Progenitor cell of endocrine pancreas (in vitro differentiated cells): Measurements from ENCODE around the gene NLK. TPM values are rescaled to one million over a fixed set of nuclear protein-coding genes. Genes with fewer than 3 reads are reported as not detected.
"Not testable (repeated sequence)": the region's sequence is repeated elsewhere in the genome, so short reads cannot be mapped to it uniquely, and the experiment has no call there.

Source experiments
- DNase-seq: peaks from one replicate; pipeline ENCODE4 v3.0.0; 2021; ENCODE audit warnings: low spot score; ENCODE audit not compliant: unreplicated experiment
- H3K27ac Mint-ChIP-seq: 2 replicates; pipeline ENCODE4 v1.8.0; 2021; ENCODE audit warnings: mild to moderate bottlenecking, moderate library complexity, mixed read lengths
- H3K27me3 Mint-ChIP-seq: 2 replicates; pipeline ENCODE4 v1.8.0; 2021; ENCODE audit warnings: mixed read lengths
- H3K36me3 Mint-ChIP-seq: 2 replicates; pipeline ENCODE4 v1.8.0; 2022; ENCODE audit warnings: mixed read lengths; ENCODE audit not compliant: insufficient read depth
- H3K4me1 Mint-ChIP-seq: 2 replicates; pipeline ENCODE4 v1.8.0; 2021; ENCODE audit warnings: low read depth, mixed read lengths
- H3K4me3 Mint-ChIP-seq: 2 replicates; pipeline ENCODE4 v1.8.0; 2021; ENCODE audit warnings: low read depth, mild to moderate bottlenecking, moderate library complexity, mixed read lengths
- H3K9me3 Mint-ChIP-seq: 2 replicates; pipeline ENCODE4 v1.8.0; 2021; ENCODE audit warnings: low read depth, mixed read lengths
- total RNA-seq: library from RNA; stranded (reverse); gene quantifications from 2 replicates; pipeline ENCODE4 v1.2.1, GENCODE V29; 2021
- TF ChIP-seq, protein P1 (sequence below): fragments of 200-600 bp; sonication (generic); IDR thresholded peaks from one replicate; pipeline ENCODE4 v1.5.0; 2021; ENCODE audit warnings: antibody characterized with exemption, mild to moderate bottlenecking; ENCODE audit not compliant: unreplicated experiment

Gene NLK
- total RNA-seq, 1 donor from 2014 or later = 38.9 TPM

DNA sequence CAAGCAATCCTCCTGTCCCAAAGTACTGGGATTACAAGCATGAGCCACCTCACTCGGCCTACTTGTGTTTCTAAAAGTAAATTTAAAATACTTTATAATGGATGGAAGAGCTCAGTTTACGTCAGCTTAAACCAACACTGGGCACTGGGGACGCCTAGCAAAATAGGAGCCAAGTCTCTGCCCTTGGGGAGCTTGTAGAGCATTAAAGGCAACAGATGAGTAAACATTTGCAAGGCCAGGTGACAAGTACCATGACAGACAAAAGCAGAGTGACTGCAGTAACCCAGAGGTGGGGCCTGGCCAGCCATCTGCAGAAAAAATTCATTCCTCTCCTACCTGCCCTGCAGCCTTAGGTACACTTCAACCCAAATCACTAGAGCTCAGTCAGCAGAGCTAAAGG, 12.1 kb upstream of the NLK start:
- TF ChIP-seq, protein P1, sequence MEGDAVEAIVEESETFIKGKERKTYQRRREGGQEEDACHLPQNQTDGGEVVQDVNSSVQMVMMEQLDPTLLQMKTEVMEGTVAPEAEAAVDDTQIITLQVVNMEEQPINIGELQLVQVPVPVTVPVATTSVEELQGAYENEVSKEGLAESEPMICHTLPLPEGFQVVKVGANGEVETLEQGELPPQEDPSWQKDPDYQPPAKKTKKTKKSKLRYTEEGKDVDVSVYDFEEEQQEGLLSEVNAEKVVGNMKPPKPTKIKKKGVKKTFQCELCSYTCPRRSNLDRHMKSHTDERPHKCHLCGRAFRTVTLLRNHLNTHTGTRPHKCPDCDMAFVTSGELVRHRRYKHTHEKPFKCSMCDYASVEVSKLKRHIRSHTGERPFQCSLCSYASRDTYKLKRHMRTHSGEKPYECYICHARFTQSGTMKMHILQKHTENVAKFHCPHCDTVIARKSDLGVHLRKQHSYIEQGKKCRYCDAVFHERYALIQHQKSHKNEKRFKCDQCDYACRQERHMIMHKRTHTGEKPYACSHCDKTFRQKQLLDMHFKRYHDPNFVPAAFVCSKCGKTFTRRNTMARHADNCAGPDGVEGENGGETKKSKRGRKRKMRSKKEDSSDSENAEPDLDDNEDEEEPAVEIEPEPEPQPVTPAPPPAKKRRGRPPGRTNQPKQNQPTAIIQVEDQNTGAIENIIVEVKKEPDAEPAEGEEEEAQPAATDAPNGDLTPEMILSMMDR = no peak

DNA sequence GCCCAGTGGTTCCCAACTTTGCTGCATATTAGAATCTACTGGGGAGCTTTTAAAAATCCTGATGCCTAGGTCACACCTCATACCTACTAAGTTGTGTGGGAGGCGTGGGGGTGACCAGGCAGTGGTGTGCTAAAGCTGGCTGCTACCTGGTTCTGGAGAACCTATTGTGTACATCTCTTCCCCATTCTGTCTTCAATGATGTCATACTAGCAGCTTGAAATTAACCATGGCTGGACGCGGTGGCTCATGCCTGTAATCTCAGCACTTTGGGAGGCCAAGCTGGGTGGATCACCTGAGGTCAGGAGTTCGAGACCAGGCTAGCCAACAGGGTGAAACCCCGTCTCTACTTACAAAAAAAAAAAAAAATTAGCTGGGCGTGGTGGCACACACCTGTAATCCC, 11.3 kb upstream of the NLK start:
- Mint-ChIP-seq H3K36me3 (no peaks in the 10 kb centered on the region), H3K4me3 (no peak overlapping the region), H3K27me3 (no peaks in the 10 kb centered on the region)

More for the DNA sequence above, 12.1 kb upstream of the NLK start:
- no peak for DNase-seq
- H3K4me3 Mint-ChIP-seq = no peak overlapping the region
- H3K27me3 Mint-ChIP-seq = no peaks in the 10 kb centered on the region
- peaks cover 3% of the 10 kb centered on the region for H3K4me1 Mint-ChIP-seq
- H3K36me3 Mint-ChIP-seq = no peaks in the 10 kb centered on the region
- peak overlapping the region; percentile 84 for H3K27ac Mint-ChIP-seq
- no peaks in the 10 kb centered on the region for H3K9me3 Mint-ChIP-seq

DNA sequence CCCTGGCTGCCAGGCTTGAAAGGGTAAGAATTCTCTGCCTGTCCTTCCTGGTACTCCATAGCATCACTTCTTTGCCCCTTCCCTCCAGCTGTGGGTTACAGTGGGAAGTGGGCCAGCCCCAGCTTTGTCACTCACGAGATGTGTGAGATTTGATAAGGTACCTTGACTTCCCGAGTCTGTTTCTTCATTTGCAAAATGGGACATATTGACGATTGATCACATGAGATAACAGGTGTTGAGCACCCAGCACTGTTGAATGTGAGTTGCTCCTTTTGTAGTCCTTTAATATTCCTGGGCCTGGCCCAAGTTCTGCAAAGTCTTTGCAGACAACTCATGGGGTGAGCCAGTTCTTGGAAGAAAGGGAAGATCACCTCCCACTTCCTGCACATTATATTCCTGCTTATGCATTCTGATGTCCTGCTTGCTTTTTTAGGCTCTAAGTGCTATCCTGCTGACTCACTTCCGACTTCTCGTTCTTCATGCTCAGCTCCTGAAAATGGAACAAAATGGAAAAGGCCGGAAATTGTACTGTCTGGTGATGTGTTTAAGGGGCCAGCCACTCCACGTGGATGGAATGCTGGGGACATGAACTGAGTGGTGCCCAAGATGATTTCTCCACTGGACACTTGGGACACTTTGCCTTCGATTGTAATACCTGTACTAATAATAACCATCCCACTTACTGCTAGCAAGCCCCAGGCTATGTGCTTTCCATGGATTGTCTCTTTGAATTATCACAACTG, 8.3 kb upstream of the NLK start:
- TF ChIP-seq, protein P1 = no peak
- Mint-ChIP-seq H3K9me3 (no peaks in the 10 kb centered on the region), H3K4me1 (peaks cover 3% of the 10 kb centered on the region), H3K27ac (no peak overlapping the region), H3K27me3 (no peaks in the 10 kb centered on the region), H3K36me3 (no peaks in the 10 kb centered on the region), H3K4me3 (no peak overlapping the region)
- DNase-seq = no peak

More for the DNA sequence above, 11.3 kb upstream of the NLK start:
- Mint-ChIP-seq H3K4me1 (peaks cover 3% of the 10 kb centered on the region), H3K9me3 (no peaks in the 10 kb centered on the region), H3K27ac (no peak overlapping the region)
- TF ChIP-seq, protein P1 = no peak
- no peak for DNase-seq

DNA sequence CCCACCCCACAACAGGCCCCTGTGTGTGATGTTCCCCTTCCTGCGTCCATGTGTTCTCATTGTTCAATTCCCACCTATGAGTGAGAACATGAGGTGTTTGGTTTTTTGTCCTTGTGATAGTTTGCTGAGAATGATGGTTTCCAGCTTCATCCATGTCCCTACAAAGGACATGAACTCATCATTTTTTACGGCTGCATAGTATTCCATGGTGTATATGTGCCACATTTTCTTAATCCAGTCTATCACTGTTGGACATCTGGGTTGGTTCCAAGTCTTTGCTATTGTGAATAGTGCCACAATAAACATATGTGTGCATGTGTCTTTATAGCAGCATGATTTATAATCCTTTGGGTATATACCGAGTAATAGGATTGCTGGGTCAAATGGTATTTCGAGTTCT, 7.0 kb upstream of the NLK start:
- not testable (repeated sequence) for DNase-seq, H3K4me1 Mint-ChIP-seq, H3K27me3 Mint-ChIP-seq, H3K9me3 Mint-ChIP-seq, H3K4me3 Mint-ChIP-seq, H3K27ac Mint-ChIP-seq, H3K36me3 Mint-ChIP-seq

DNA sequence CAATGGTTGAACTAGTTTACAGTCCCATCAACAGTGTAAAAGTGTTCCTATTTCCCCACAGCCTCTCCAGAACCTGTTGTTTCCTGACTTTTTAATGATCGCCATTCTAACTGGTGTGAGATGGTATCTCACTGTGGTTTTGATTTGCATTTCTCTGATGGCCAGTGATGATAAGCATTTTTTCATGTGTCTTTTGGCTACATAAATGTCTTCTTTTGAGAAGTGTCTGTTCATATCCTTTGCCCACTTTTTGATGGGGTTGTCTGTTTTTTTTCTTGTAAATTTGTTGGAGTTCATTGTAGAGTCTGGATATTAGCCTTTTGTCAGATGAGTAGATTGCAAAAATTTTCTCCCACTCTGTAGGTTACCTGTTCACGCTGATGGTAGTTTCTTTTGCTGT, 6.6 kb upstream of the NLK start:
- H3K4me3 Mint-ChIP-seq, H3K36me3 Mint-ChIP-seq, H3K27me3 Mint-ChIP-seq, H3K27ac Mint-ChIP-seq, H3K4me1 Mint-ChIP-seq, H3K9me3 Mint-ChIP-seq, DNase-seq: not testable (repeated sequence)

DNA sequence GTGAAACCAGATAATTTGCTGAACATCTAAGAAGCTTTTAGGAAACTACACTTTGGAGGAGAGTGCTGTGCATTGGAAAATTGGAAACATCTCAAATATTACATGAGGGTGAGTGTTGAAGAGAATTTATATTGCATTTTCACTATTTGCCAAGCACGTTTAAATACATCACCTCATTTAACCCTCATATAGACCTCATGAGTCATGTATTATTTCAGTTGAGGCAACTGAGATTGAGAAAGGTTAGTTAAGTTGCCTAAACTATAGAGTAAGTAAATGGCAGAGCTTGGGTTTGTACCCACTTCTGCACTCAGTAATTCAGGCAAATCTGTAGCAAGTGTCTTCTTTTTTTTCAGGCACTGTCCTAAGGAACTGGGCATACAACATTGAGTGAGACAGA, 3.7 kb upstream of the NLK start:
- no peak for DNase-seq
- TF ChIP-seq, protein P1 = no peak
- Mint-ChIP-seq H3K4me1 (peaks cover 15% of the 10 kb centered on the region), H3K27ac (no peak overlapping the region), H3K9me3 (peaks cover 4% of the 10 kb centered on the region), H3K36me3 (no peaks in the 10 kb centered on the region), H3K4me3 (no peak overlapping the region), H3K27me3 (no peaks in the 10 kb centered on the region)
